Activated CD4-positive, alpha-beta T cell treated with anti-CD3 and anti-CD28 coated beads, Interleukin-2, amount 50 U/mL, for 48 hours (primary cell): Measurements from ENCODE around the gene MEX3D.
"Not testable (repeated sequence)": the region's sequence is repeated elsewhere in the genome, so short reads cannot be mapped to it uniquely, and the experiment has no call there.

ENCODE experiments used
- DNase-seq, 2 experiments: peaks; one replicate each; pipeline ENCODE4 v3.0.0-alpha.2; 2020

Gene MEX3D

GRCh38 chr19:1570836-1571235 is 2.7 kb upstream of the MEX3D start:
- DNase-seq: no peak

- no peak for DNase-seq
These were observed 1.9 kb upstream of the MEX3D start for GRCh38 chr19:1569997-1570396.

- no peak for DNase-seq
These were observed 287 bp downstream of the MEX3D start for GRCh38 chr19:1567848-1568227.

GRCh38 chr19:1567116-1567847 is 843 bp downstream of the MEX3D start:
- DNase-seq: no peak

GRCh38 chr19:1566392-1567115 is 1.6 kb downstream of the MEX3D start:
- no peak for DNase-seq

GRCh38 chr19:1563251-1563650 is 4.9 kb downstream of the MEX3D start:
- DNase-seq: no peak

- DNase-seq: no peak
These were observed 6.8 kb downstream of the MEX3D start for GRCh38 chr19:1561236-1561842.

GRCh38 chr19:1560286-1560882 is 7.7 kb downstream of the MEX3D start:
- DNase-seq: no peak

GRCh38 chr19:1558552-1558951 is 9.6 kb downstream of the MEX3D start:
- DNase-seq: no peak

- DNase-seq: no peak
These were observed 11.6 kb downstream of the MEX3D start for GRCh38 chr19:1556390-1557070.

- no peak for DNase-seq
These were observed 12.4 kb downstream of the MEX3D start for GRCh38 chr19:1555487-1556389.

GRCh38 chr19:1554968-1555367 is 13.2 kb downstream of the MEX3D start:
- no peak for DNase-seq

GRCh38 chr19:1553415-1553814 is 14.7 kb downstream of the MEX3D start:
- DNase-seq: no peak

GRCh38 chr19:1551068-1552040 is 16.8 kb downstream of the MEX3D start:
- no peak for DNase-seq

- DNase-seq: no peak
These were observed 18.7 kb downstream of the MEX3D start for GRCh38 chr19:1549332-1549945.

- DNase-seq: no peak
These were observed 27.7 kb downstream of the MEX3D start for GRCh38 chr19:1540365-1540925.

GRCh38 chr19:1539749-1540148 is 28.4 kb downstream of the MEX3D start:
- not testable (repeated sequence) for DNase-seq

- DNase-seq: no peak
These were observed 29.1 kb downstream of the MEX3D start for GRCh38 chr19:1538978-1539377.

GRCh38 chr19:1535699-1536098 is 32.4 kb downstream of the MEX3D start:
- not testable (repeated sequence) for DNase-seq

GRCh38 chr19:1534972-1535371 is 33.2 kb downstream of the MEX3D start:
- DNase-seq: no peak
